ENCODE data around the gene ZNF446.
"Not testable (repeated sequence)": the region's sequence is repeated elsewhere in the genome, so short reads cannot be mapped to it uniquely, and the experiment has no call there.

ZNF446 gene

GRCh38 chr19:58507602-58508223 is 31.6 kb downstream of the ZNF446 start:
- DNase-seq: not testable (repeated sequence)

- no peak for DNase-seq
These were observed 33.6 kb downstream of the ZNF446 start for GRCh38 chr19:58509731-58510083.

- DNase-seq: no peak
These were observed 34.1 kb downstream of the ZNF446 start for GRCh38 chr19:58510084-58510862.

GRCh38 chr19:58511353-58512208 is 35.4 kb downstream of the ZNF446 start, which contains the start of gene SLC27A5:
Gene SLC27A5, minus strand, starts transcription at chr19:58511992. Its CDS starts 37 bp downstream, at chr19:58511955.
- DNase-seq: no peak

GRCh38 chr19:58513213-58513693 is 37.1 kb downstream of the ZNF446 start:
- DNase-seq: no peak

- DNase-seq: peak; percentile 93
These were observed 37.8 kb downstream of the ZNF446 start for GRCh38 chr19:58513694-58514563.

- no peak for DNase-seq
These were observed 38.4 kb downstream of the ZNF446 start for GRCh38 chr19:58514564-58515022.

GRCh38 chr19:58515259-58515658 is 39.1 kb downstream of the ZNF446 start:
- DNase-seq: no peak

GRCh38 chr19:58516246-58516836 is 40.2 kb downstream of the ZNF446 start:
- no peak for DNase-seq

- no peak for DNase-seq
These were observed 41.0 kb downstream of the ZNF446 start for GRCh38 chr19:58516964-58517833.

- DNase-seq: no peak
These were observed 42.3 kb downstream of the ZNF446 start for GRCh38 chr19:58518256-58519086.

- DNase-seq: peak; percentile 60
These were observed 42.9 kb downstream of the ZNF446 start for GRCh38 chr19:58519087-58519354.

- DNase-seq: peak; percentile 95
These were observed 43.5 kb downstream of the ZNF446 start, which contains the start of gene ZBTB45 for GRCh38 chr19:58519355-58520256. Gene ZBTB45, minus strand, starts transcription at chr19:58519810. Its CDS starts 2,137 bp downstream, at chr19:58517673.

GRCh38 chr19:58520257-58520599 is 44.1 kb downstream of the ZNF446 start:
- DNase-seq: no peak

GRCh38 chr19:58521651-58522050 is 45.5 kb downstream of the ZNF446 start:
- no peak for DNase-seq

- no peak for DNase-seq
These were observed 46.6 kb downstream of the ZNF446 start for GRCh38 chr19:58522709-58523108.

- DNase-seq: no peak
These were observed 53.3 kb downstream of the ZNF446 start for GRCh38 chr19:58529405-58529804.

Measured in CD4-positive, alpha-beta T cell treated with Interleukin-17A for 1 hour (primary cell).